Breast epithelium (tissue), 3 donors: ENCODE measurements around the gene MFSD11.
"Not testable (repeated sequence)": the region's sequence is repeated elsewhere in the genome, so short reads cannot be mapped to it uniquely, and the experiment has no call there.

ENCODE experiments used
- CTCF ChIP-seq, 3 donors: fragments of 450-650 bp; IDR thresholded peaks; one replicate each; pipeline ENCODE4 v1.5.1; 2016 to 2017; ENCODE audit warnings: antibody characterized with exemption in 3 of 3, mild to moderate bottlenecking in 3 of 3, moderate library complexity in 3 of 3
- POLR2A ChIP-seq: fragments of 450-650 bp; IDR thresholded peaks from one replicate; pipeline ENCODE4 v1.6.1; 2016; ENCODE audit warnings: antibody characterized with exemption, mild to moderate bottlenecking, moderate library complexity
- POLR2AphosphoS5 ChIP-seq, 3 donors: sonication (generic); formaldehyde crosslinking; IDR thresholded peaks; one replicate each; pipeline ENCODE4 v1.6.1; 2017; ENCODE audit warnings: antibody characterized with exemption in 3 of 3

DNA sequence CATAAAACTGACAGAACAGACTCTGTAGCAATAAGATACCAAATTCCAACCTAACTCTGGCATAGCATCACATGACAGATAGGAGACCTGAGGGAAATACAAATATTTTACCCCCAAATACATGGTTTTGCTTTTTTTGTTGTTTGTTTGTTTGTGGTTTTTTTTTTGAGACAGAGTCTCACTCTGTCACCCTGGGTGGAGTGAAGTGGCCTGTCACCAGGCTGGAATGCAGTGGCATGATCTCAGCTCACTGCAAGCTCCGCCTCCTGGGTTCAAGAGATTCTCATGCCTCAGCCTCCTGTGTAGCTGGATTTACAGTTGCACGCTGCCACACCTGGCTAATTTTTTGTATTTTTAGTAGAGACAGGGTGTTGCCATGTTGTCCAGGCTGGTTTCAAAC lies 49.9 kb downstream of the MFSD11 start:
- TF ChIP-seq POLR2AphosphoS5 (IDR thresholded peaks at IDR 0.05); CTCF (IDR thresholded peaks at IDR 0.05); POLR2A: not testable (repeated sequence)
